ENCODE measurements around the gene TRIM50. TPM values are rescaled to one million over a fixed set of nuclear protein-coding genes. Genes with fewer than 3 reads are reported as not detected.

TRIM50 gene
- total RNA-seq, 1 donor from 2014 or later, result not detected

DNA sequence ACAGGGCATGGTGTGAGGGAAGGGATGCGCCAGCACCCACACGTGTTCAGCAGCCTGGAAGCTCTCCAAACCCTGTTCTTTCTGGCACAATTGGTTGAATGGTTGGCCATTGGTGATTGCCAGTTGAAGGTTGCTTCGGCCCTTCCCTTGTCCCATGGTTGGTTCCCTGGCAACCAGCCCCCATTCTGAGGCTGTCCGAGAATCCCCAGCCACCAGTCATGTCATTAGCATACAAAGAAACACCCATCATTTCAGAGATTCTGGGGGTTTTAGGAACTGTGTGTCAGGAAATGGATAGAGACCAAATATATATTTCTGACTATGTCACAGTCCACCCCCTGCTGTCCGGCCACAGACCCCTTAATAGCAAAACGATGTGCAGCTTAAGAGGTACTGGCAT lies 21.9 kb upstream of the TRIM50 start:
- no peak overlapping the region for H3K4me3 ChIP-seq (ENCODE audit: low read depth, low read length)
- DNase-seq (ENCODE audit: low read depth), result no peak
- TF ChIP-seq, protein P1, sequence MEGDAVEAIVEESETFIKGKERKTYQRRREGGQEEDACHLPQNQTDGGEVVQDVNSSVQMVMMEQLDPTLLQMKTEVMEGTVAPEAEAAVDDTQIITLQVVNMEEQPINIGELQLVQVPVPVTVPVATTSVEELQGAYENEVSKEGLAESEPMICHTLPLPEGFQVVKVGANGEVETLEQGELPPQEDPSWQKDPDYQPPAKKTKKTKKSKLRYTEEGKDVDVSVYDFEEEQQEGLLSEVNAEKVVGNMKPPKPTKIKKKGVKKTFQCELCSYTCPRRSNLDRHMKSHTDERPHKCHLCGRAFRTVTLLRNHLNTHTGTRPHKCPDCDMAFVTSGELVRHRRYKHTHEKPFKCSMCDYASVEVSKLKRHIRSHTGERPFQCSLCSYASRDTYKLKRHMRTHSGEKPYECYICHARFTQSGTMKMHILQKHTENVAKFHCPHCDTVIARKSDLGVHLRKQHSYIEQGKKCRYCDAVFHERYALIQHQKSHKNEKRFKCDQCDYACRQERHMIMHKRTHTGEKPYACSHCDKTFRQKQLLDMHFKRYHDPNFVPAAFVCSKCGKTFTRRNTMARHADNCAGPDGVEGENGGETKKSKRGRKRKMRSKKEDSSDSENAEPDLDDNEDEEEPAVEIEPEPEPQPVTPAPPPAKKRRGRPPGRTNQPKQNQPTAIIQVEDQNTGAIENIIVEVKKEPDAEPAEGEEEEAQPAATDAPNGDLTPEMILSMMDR (conservative IDR thresholded peaks at IDR 0.05; ENCODE audit: low read depth, low read length), result no peak

DNA sequence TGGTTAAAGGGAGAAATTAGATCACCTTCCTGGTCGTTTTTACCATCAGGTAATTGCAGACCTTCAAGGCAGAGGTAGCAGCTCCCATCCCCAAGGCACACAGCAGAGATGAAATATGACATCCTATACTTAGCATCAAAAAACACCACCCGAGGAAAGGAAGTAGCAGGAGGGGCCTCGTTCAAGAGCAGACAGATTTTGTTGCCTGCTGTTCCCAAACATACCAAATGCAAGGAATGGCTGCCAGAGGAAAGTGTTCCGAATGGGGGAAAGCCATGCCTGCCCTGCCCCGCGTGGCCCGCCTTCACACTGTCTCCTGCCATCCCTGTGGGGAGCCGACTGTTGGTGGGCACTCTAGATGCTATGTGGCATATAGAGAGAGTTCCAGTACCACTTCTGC lies 18.1 kb upstream of the TRIM50 start:
- H3K4me3 ChIP-seq (ENCODE audit: low read depth, low read length), result no peak overlapping the region
- no peak for DNase-seq (ENCODE audit: low read depth)
- TF ChIP-seq, protein P1 (conservative IDR thresholded peaks at IDR 0.05; ENCODE audit: low read depth, low read length), result no peak

DNA sequence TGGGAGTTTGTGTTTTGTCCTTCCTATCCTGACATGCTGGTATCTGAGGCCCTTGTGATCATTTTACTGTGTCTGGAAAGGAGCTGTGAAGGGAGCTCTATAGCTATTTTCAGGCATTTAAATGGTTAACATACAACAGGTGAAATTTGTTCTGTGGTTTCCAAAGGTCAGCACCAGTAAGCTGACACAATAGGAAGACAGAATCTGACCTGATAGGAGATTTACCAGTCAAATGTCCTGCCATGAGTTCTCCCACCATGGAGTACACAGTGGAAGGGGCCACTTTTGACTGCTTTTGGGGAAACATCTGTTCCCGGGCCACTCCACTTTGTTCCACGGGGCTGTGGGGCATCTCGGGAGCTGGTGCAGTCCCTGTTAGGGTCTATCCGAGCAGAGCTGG lies 17.7 kb upstream of the TRIM50 start:
- DNase-seq (ENCODE audit: low read depth), result no peak
- TF ChIP-seq, protein P1 (conservative IDR thresholded peaks at IDR 0.05; ENCODE audit: low read depth, low read length), result no peak
- H3K4me3 ChIP-seq (ENCODE audit: low read depth, low read length), result no peak overlapping the region

GRCh38 chr7:73343671-73344380 lies 15.9 kb upstream of the TRIM50 start:
- TF ChIP-seq, protein P1 (conservative IDR thresholded peaks at IDR 0.05; ENCODE audit: low read depth, low read length), result no peak
- H3K4me3 ChIP-seq (ENCODE audit: low read depth, low read length), result no peak overlapping the region
- no peak for DNase-seq (ENCODE audit: low read depth)

DNA sequence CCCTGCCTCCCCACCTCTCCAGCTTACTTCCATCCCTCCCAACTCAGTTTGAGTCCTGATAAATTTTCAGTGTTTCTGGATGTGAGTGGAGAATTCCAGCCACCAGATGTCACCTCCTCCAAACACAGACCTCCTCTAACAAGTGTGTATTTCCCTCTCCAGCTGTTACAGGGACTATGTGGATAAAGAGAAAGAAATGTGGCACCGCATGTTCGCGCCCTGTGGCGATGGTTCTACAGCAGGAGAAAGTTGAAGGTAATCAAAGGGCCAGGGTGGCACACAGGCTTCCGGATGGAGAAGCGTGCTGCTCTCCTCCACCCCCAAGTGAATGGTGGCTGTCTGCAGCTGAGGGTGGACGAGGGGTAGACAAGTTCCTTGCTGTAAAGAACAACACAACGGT lies 14.8 kb upstream of the TRIM50 start:
- no peak for DNase-seq (ENCODE audit: low read depth)
- TF ChIP-seq, protein P1 (conservative IDR thresholded peaks at IDR 0.05; ENCODE audit: low read depth, low read length), result peak; percentile 70
- no peak overlapping the region for H3K4me3 ChIP-seq (ENCODE audit: low read depth, low read length)

DNA sequence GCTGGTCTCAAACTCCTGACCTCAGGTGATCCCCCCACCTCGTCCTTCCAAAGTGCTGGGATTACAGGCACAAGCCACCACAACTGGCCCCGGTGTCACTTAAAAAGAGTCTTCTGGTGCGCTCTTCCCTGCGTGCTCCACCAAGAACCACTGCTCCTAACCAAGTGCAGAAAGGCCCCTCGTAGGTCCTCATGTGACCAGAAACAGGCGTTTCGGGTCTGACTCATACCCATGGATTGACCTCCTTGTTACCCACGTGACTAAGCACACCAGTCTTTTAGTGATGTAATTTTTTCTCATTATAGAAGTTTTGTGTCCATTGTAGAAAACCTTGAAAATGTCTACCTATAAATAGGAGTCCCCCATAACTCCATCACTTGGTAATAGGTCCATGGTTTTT lies 14.0 kb upstream of the TRIM50 start:
- TF ChIP-seq, protein P1 (conservative IDR thresholded peaks at IDR 0.05; ENCODE audit: low read depth, low read length), result no peak
- no peak for DNase-seq (ENCODE audit: low read depth)
- no peak overlapping the region for H3K4me3 ChIP-seq (ENCODE audit: low read depth, low read length)

DNA sequence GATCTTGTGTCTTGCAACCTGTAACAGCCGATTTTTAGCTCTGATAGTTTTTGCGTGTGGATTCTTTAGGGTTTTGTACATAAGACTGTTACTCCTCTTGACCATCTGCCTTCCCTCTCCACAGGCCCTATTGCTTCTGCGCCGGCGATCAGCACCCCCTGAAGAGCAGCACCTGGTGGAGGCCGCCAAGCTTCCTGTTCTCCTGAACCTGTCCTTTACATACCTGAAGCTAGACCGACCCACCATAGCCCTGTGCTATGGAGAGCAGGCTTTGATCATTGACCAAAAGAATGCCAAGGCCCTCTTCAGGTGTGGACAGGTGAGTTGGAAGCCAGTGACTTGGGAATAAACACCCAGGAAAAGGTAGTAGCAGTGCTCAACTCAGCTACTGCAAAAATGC lies 12.6 kb upstream of the TRIM50 start:
- no peak for DNase-seq (ENCODE audit: low read depth)
- TF ChIP-seq, protein P1 (conservative IDR thresholded peaks at IDR 0.05; ENCODE audit: low read depth, low read length), result no peak
- H3K4me3 ChIP-seq (ENCODE audit: low read depth, low read length), result no peak overlapping the region

Data from epithelial cell of proximal tubule (primary cell).